Measurements from ENCODE around the gene COL15A1.

COL15A1 gene

DNA sequence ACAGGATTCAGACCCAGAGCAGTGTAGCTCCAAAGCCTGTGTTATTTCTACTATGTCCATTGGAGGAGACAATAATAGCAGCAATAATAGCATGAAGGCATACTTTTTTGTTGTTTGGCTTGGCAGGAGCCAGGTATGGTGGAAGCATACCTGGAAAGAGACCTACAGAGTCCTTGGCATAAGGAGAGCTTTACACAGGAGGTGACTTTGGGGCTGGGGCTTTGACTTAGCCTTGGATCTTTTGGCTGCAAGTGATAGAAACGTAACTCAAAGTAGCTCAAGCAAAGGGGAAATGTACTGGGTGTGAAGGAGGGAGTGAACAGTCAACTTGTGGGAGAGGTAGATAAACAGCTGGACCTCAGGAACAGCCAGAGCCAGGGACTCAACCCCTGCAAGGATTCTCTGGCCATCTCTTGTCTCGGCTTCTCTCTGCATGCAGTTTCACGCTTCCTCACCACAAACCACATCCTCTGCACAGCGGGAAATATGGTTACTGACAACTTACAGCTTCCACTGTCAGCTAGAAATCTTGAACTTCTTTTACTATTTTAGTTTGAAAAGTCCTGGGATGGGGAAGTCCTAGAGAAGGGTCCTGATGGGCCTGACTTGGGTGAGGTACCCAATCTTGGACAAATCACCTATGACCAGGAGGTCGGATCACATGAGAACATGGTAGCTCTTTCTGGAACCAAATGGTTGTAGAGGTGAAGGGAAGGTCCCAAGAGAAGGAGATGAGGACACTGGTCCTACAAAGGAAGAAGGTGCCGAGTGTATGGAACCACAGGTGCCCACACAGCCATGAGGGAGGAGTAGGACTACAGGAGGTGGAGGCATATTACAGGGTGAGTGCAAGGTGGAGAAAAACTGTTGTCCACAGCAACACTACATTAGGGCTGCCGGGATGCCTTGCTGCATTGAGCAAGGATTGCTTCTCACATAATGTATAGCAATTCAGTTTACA, 114.2 kb downstream of the COL15A1 start:
- peak; percentile 81 for DNase-seq (ENCODE audit: low read depth)
- TF ChIP-seq, protein P1, sequence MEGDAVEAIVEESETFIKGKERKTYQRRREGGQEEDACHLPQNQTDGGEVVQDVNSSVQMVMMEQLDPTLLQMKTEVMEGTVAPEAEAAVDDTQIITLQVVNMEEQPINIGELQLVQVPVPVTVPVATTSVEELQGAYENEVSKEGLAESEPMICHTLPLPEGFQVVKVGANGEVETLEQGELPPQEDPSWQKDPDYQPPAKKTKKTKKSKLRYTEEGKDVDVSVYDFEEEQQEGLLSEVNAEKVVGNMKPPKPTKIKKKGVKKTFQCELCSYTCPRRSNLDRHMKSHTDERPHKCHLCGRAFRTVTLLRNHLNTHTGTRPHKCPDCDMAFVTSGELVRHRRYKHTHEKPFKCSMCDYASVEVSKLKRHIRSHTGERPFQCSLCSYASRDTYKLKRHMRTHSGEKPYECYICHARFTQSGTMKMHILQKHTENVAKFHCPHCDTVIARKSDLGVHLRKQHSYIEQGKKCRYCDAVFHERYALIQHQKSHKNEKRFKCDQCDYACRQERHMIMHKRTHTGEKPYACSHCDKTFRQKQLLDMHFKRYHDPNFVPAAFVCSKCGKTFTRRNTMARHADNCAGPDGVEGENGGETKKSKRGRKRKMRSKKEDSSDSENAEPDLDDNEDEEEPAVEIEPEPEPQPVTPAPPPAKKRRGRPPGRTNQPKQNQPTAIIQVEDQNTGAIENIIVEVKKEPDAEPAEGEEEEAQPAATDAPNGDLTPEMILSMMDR (IDR thresholded peaks at IDR 0.05; ENCODE audit: insufficient read depth, low read depth, low read length, missing control alignments): no peak
- H3K4me3 ChIP-seq (ENCODE audit: low read depth, low read length): 0 out of 2 replicates have a peak overlapping the region, but pooled peaks have one; percentile 2

DNA sequence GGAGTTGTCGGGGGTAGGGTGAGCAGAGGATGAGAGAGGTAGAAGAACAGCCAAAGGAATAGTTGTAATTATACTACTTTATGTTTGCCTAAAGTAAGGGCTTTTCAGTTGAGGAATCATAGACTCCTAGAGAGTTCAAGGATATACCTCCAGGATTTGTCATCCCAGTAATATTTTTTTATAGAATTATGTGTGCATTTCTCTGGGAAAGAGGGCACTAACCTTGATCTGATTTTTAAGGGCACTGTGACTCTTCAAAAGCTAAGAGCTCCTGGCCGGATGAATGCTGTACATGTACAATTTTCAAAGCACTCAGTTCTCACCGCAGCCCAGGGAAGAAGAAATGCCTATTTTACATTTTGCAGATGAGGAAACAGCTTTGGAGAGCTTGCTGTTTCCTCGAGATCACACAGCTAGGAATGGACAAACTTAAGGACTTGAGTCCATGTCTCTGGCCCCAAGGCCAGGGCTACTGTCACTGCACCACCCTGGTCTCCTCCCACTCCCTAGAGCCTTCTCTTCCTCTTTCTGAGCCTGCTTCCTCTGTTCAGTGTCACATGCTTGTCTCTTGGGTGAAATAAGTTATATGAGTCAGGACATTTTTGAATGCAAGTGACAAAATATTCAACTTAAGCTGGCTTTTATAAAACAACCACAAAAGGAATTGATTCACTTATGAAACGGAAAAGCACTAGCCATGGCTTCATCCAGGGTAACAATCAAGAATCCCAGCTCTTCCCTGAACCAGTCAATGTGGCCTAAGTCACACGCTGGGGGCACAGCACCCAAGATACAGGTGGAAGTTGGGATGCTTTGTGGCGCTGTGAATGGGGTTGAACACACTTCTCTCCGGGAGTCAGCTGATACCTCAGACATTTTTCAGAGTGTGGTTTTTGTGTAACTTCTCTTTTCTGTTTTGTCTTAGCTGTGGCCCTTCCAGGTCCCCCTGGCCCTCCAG, 115.5 kb downstream of the COL15A1 start:
- H3K4me3 ChIP-seq (ENCODE audit: low read depth, low read length): no peak overlapping the region
- peak; percentile 57 for DNase-seq (ENCODE audit: low read depth)
- TF ChIP-seq, protein P1 (IDR thresholded peaks at IDR 0.05; ENCODE audit: insufficient read depth, low read depth, low read length, missing control alignments): no peak

DNA sequence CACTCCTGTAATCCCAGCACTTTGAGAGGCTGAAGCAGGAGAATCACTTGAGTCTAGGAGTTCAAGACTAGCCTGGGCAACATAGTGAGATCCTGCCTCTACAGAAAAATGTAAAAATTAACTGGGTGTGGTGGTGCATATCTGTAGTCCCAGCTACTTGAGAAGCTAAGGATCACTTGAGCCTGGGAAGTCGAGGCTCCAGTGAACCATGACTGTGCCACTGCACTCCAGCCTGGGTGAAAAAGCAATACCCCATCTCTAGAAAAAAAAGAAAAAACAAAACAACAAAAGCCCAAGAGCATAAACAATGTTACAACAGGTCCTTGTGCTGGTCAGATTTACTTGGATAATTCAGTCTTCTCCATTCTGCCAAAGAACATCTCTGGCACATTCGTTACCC, 116.9 kb downstream of the COL15A1 start:
- TF ChIP-seq, protein P1 (IDR thresholded peaks at IDR 0.05; ENCODE audit: insufficient read depth, low read depth, low read length, missing control alignments): no peak
- DNase-seq (ENCODE audit: low read depth): no peak
- no peak overlapping the region for H3K4me3 ChIP-seq (ENCODE audit: low read depth, low read length)

DNA sequence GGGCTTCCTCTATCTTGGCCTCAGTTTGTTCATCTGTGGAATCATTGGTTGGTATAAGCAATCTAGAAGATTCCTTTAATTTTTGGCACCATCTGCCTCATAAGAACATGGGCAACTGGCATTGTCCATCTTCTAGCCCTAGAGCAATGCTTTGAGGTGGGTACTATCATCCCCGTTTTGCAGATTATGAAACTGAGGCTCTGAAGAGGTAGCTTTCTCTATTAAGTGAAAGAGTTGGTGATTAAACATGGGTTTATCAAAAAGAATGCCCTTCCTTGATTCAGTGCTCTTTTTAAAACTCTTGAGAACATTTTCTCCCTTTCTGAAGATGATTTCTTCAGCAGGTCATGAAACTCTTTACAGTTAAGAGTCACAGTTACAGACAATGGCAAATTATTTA, 118.8 kb downstream of the COL15A1 start:
- TF ChIP-seq, protein P1 (IDR thresholded peaks at IDR 0.05; ENCODE audit: insufficient read depth, low read depth, low read length, missing control alignments): no peak
- no peak for DNase-seq (ENCODE audit: low read depth)
- H3K4me3 ChIP-seq (ENCODE audit: low read depth, low read length): no peak overlapping the region

DNA sequence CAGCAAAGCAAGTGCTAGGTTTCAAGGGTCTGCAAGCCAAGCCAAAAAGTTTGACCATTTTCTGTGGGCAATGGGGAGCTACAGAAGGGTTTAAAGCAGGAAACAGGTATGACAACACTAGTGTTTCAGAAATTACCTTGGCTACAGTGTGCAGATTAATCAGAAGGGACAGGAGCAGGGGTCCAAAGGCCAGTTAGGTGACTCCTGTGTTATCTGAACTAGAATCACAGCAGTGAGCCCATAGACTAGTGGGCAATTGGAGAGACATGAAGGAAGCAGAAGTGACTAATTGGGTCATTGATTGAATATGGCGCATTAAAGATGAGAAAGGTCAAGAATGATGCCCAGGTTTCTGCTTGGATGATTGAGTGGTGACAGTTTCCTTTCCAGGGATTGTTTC, 119.8 kb downstream of the COL15A1 start:
- no peak overlapping the region for H3K4me3 ChIP-seq (ENCODE audit: low read depth, low read length)
- DNase-seq (ENCODE audit: low read depth): no peak
- TF ChIP-seq, protein P1 (IDR thresholded peaks at IDR 0.05; ENCODE audit: insufficient read depth, low read depth, low read length, missing control alignments): no peak

DNA sequence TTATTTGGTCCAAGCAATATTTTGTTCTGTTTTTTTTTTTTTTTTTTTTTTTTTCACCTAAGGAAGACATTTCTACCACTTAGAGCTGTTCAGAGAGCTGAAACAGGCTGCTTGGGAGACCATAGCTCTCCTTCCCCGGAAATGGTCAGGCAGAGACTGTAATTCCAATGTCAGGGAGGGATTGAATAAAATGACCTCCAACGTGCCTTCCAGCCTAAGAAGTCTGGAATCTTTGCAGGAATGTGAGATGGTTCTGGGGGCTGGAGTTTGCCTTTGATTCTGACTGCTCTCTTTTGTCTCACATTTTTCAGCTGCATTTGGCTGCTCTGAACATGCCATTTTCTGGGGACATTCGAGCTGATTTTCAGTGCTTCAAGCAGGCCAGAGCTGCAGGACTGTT, 122.9 kb downstream of the COL15A1 start:
- TF ChIP-seq, protein P1 (IDR thresholded peaks at IDR 0.05; ENCODE audit: insufficient read depth, low read depth, low read length, missing control alignments): no peak
- no peak for DNase-seq (ENCODE audit: low read depth)
- no peak overlapping the region for H3K4me3 ChIP-seq (ENCODE audit: low read depth, low read length)
